ENCODE data around the gene CD300LF.

The CD300LF gene

GRCh38 chr17:74745548-74746177 is 32.9 kb upstream of the CD300LF start:
- DNase-seq, result no peak

- DNase-seq, result peak; percentile 86
Measured at GRCh38 chr17:74744714-74745547, 32.2 kb upstream of the CD300LF start.

- DNase-seq, result no peak
Measured at GRCh38 chr17:74744349-74744713, 31.6 kb upstream of the CD300LF start.

GRCh38 chr17:74743755-74744154 is 31.0 kb upstream of the CD300LF start:
- DNase-seq, result no peak

- no peak for DNase-seq
Measured at GRCh38 chr17:74742978-74743545, 30.3 kb upstream of the CD300LF start.

GRCh38 chr17:74742153-74742515 is 29.4 kb upstream of the CD300LF start:
- no peak for DNase-seq

GRCh38 chr17:74740641-74741387 is 28.1 kb upstream of the CD300LF start:
- no peak for DNase-seq

GRCh38 chr17:74740173-74740572 is 27.4 kb upstream of the CD300LF start:
- DNase-seq, result no peak

GRCh38 chr17:74739227-74739831 is 26.6 kb upstream of the CD300LF start:
- DNase-seq, result no peak

- no peak for DNase-seq
Measured at GRCh38 chr17:74738051-74738996, 25.6 kb upstream of the CD300LF start.

GRCh38 chr17:74737299-74738050 is 24.8 kb upstream of the CD300LF start:
- DNase-seq, result peak; percentile 62

- peak; percentile 56 for DNase-seq
Measured at GRCh38 chr17:74736513-74737298, 24.0 kb upstream of the CD300LF start, which contains the start of gene RAB37. Gene RAB37, plus strand, starts transcription at chr17:74737256. Its CDS starts 17 bp downstream, at chr17:74737273.

- DNase-seq, result no peak
Measured at GRCh38 chr17:74734256-74734655, 21.5 kb upstream of the CD300LF start.

- DNase-seq, result no peak
Measured at GRCh38 chr17:74733365-74734122, 20.8 kb upstream of the CD300LF start.

GRCh38 chr17:74732042-74732867 is 19.5 kb upstream of the CD300LF start:
- no peak for DNase-seq

GRCh38 chr17:74731347-74731605 is 18.6 kb upstream of the CD300LF start:
- no peak for DNase-seq

- no peak for DNase-seq
Measured at GRCh38 chr17:74730491-74731346, 18.0 kb upstream of the CD300LF start.

- no peak for DNase-seq
Measured at GRCh38 chr17:74729866-74730265, 17.1 kb upstream of the CD300LF start.
